HG03108 (cell line): ENCODE measurements around the gene CDYL.

ENCODE experiments used
- ATAC-seq: cut with Tn5 transposase; IDR thresholded peaks from one replicate; pipeline ENCODE4 v1.9.1; 2021; ENCODE audit warnings: moderate library complexity; ENCODE audit not compliant: unreplicated experiment

CDYL gene

DNA sequence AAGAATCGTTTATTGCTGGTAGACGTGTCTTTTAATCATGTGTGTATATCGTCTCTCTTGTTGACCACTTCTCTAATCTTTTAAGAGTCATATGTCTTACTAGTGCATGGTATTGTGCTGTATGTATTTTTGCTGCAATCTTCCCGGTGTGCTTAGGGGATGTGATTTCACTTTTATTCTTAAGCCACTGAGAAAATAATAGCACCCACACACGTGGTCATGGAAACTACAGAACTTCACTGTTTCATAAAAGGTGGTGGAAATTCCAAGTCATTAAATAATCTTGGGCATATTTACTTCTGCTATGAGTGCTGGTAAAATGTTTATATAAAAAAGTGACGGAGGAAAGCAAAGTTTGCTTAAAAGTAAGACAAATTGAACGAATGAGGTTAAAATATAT lies 3.0 kb upstream of the CDYL start:
- ATAC-seq = no peak

DNA sequence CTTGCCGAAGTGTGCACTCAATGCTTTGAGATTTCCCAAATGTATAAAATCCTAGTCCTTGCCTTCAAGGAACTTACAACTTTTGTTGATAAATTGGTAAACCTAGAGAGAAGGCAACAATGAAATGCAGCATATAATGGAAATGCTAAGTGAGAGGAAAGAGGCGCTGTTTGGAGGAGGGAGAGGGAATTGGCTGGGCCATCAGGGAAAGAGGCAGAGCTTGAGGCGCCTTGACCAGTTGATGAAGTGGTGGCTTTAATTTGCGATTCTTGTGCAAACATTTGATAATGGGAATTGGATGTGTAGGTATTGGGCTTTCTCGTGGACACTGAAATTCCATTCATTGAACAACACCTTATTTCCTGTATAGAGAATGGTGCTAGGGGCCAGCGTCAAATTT lies 1.9 kb upstream of the CDYL start:
- ATAC-seq = no peak

DNA sequence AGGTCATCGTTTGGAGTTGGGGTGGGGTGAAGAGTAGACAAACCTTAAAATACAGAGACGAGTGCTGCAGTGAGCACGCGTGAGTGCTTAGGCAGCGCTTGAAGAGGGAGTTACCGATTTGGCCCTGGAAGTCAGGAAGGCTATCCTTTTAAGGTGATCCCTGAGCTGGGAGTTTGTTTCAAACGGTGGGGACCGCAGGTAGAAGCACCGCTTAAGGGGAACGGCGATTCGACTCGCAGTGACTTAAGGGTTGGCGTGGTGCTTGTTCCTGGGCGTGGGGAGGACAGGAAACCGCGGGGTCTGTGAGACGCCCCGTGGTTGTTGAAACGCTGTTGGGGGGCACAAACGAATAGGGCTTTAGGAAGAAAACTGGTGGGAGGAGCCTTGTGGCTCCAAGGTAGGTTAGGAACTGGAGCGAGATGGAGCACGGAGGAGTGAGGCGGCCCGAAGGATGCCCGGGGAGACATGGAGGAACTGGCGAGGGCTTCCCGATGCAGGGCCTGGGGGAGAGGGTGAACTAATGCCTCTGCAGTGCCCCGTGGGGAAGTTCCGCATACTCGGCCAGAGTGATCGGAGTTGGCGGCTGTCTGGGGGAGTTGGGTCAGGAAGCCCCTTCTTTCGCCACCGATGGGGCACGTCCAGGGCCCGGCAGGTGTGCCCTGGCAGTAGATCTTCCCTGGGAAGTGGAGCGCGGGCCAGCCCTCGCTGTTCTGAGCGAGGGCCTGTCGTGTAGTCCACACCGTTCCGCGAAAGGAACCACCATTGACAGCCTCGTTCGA lies 1.3 kb upstream of the CDYL start:
- ATAC-seq = no peak

DNA sequence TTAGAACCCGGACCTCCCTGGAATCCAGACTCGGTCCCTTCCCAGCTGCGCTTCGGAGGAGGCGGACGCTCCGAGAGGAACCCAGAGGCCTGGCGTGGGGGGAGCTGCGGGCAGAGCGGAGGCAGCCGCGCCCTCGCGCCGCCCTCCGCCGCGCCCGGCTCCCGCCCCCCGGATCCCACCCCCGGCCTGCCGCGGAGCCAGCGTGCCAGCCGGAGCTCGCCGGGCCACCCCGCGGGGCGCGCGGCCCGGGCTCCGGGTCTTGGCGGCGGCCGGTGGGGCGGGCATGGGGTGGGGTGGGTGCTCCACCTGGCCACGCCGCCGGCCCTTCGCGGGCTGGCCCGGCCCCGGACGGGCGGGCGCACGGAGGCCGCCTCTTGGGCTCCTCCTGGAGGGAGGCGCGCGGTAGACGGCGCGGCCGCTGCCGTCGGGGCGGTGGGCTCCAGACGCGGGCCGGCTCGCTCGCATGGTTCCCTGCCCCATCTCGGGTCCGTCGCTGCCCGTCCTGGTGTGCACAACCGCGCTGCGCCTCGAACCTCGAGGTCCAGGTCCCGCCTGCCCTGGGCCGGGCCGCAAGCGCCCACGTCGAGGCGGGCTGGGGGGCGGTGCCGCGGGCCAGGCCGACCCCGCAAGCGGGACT lies 592 bp upstream of the CDYL start:
- ATAC-seq = peak; percentile 42

DNA sequence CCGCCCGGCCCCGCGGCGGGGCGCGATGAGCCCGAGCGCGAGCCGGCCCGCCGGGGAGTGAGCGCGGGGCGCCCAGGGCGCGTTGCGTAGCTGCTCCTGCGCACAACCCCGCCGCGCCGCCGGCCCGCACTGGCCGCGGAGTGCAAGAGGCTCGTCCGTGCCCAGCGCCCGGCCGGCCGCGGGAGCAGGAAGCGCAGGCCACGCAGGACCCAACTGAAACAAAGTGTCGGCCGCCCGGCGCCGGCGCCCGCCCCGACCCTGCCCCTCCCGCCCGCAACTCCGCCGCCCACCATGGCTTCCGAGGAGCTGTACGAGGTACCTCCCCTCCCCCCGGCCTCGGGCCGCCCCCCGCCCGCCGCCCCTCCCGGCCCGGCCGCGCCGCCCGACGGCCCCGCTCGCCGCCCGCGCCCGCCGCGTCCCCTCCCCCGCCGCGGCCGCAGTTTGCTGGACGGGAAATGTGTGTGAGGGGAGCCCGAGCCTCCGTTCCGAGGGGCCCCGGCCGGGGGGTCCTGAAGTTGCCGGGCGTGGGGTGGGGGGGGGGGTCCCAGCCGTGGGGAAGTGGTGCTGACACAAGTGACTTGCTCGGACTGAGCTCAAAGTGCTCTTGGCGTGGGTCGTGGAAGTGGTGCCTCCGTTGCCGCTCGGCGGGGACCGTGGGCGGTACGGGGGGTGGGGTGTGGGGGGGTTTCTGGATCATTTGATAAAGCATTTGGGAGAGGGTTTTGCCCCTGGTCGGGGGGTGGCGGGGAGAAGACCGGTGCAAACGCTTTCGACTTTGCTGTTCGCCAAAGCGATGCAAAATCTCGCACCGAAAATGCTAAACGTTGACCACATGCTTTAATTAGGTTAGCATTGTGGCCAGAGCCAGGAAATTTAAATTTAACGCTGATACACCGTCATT lies 539 bp downstream of the CDYL start:
- peak; percentile 13 for ATAC-seq

DNA sequence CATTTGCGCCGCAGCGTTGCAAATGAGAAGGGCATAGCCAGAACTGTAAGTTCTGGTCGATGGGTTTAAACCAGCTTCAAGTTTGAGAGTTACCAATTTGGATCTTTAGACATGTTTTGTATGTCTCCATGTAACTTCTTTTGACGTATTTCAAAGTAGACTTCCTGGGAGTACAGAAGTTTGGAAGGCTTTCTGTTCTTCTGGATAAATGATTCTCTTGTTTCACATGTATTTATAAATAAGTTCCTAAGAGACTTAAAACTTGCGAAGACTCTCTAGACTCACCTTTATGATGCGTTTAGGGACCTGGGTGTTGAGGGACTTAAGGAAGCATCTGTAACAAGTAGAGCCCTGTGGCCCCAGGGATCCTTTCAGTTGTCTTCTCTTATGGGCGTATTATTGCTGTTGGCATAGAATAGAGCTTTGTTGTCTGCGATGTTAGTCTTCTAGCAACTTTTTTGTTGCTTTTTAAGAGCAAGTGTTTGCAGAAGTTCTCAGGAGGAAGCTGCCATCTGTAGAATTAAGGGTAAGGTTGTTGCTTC lies 1.3 kb downstream of the CDYL start:
- no peak for ATAC-seq

DNA sequence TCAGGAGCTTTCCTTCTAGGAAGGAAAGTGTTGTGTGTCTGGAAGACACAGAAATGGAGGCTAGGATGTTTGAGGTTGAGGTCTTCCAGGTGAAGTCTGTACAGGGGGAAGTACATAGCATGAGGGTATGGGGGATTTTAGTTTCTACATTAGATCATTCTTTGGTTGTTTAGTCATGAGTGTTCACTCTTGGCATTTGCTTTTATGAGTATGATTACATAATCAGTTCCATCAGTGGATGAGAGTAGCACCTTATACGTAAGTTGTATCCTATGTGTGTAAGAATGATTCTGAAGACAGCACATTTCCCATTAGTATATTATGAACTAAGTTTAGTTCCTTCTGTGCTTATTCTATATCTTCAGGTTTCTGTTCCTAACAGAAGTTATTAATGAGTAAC lies 1.9 kb downstream of the CDYL start:
- no peak for ATAC-seq

DNA sequence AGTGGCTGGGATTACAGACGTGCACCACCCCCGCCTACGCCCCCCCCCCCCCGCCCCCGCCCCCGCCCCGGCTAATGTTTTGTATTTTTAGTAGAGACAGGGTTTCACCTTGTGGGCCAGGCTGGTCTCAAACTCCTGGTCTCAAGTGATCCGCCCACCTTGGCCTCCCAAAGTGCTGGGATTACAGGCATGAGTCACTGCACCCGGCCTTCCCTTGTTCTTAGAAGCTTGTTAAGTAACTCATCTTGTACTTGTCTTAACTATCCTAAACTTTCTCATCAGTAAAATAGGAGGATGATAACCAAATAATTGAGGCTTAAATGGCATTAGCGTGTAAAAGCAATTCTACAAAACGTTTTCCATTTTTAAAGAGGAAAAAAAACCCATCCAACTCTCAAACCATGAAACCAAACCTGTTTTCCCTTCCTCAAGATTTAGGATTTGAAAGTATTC lies 4.2 kb downstream of the CDYL start:
- ATAC-seq = no peak

DNA sequence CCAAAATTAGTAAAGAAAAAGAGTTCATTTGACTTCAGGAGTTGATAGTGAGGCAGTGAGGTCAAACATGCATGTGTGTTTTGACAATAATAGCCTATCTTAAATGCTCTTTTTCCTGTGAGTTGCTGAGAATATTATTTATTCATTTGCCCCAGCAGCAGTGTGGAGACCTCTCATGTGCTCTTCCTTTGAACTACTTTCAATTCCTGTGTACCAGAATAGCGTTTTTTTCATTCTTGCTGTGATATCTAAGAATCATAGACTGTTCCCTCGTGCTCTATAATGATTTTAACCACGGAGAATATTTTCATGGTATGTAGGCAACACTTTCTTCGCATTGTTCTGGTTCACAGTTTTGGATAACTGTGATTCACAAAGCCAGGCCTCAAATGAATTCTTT lies 5.2 kb downstream of the CDYL start:
- peak; percentile 31 for ATAC-seq

DNA sequence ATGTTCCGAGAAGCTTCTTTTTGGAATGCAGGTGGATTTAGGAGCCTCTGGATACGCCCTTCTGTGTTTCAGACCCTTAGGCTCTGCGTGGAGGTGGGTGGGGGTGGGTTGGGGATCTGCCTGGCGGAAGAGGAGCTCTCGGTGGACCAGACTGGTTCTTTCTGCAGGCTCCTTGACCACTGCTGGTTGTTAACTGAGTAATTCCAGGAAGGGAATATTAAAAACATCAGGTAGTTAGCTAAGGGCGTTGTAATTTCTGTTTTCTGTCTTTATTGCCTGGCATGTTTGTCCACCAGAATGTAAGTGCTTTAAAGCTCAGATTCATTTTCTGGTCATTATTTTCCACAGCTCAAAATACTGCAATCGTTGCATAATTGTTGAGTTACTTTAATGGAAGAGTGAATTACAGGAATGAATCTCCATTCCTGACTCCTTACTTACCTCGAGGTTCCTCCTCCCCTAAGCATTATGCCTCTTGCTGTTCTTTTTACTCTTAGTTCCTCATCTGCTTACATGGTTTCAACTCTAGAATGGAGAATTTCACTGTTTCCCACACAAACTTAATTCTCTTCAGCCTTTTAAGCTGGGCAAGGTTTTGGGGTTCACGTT lies 5.9 kb downstream of the CDYL start:
- ATAC-seq = no peak

DNA sequence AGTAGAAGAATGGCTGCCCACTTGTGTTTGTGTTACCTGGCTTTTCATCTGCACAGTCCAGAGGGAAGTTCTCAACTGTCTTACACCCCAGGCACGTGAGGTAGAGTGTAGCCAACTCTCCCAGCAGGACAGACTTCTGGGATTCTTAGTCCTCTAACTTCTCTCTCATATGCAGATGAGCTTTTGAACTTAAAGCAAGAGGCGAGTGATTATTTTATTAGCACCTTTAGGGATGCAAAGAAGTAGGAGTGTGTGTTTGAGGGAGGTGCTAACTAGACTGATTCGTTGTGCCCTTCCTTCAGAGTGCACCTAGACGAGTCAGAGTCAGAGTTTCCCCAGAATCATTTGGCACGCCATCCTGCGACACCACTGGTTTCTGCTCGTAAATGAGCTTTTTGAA lies 10.8 kb downstream of the CDYL start:
- no peak for ATAC-seq

DNA sequence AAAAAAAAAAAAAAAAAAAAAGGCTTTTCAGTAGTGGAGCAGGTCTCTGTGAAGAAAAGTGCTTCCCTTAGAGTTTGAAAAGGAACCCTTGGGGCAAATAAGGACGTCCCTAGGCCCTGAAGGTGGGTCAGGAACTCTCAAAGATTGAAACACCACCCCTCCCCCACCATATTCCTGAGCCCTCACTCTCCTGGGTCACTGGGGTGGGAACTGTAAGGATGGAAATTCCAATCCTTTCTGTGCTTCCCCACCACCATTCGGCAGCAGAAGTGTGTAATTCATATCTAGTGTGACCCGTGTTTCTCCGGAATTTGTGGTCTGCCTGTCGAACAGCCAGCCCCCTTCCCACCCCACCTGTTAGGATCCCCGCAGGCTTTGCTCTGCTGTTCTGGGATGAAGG lies 12.3 kb downstream of the CDYL start:
- ATAC-seq = no peak

DNA sequence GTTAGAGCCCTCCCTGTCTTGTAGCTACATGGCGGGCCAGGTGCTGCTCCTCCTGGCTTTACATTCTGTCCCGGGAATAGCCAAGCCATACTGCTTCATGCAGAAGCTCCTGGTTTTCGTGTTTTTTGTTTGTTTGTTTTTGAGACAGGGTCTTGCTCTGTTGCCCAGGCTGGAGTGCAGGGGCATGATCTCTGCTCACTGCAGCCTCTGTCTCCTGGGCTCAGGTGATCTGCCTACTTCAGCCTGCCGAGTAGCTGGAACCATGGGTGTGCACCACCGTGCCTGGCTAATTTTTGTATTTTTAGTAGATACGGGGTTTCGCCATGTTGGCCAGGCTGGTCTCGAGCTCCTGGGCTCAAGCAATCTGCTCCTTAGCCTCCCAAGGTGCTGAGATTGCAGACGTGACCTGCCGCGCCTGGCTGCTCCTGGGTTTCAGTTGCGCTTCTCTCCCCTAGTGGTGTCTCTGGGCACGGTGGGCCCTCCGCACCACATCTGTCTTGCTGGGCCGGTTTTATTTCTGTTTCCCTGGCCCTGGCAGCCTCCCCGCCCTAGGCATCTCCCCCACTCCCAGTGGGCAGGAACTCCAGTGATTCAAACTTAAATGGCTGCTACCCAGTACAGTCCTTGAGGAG lies 12.9 kb downstream of the CDYL start:
- ATAC-seq = peak; percentile 93

DNA sequence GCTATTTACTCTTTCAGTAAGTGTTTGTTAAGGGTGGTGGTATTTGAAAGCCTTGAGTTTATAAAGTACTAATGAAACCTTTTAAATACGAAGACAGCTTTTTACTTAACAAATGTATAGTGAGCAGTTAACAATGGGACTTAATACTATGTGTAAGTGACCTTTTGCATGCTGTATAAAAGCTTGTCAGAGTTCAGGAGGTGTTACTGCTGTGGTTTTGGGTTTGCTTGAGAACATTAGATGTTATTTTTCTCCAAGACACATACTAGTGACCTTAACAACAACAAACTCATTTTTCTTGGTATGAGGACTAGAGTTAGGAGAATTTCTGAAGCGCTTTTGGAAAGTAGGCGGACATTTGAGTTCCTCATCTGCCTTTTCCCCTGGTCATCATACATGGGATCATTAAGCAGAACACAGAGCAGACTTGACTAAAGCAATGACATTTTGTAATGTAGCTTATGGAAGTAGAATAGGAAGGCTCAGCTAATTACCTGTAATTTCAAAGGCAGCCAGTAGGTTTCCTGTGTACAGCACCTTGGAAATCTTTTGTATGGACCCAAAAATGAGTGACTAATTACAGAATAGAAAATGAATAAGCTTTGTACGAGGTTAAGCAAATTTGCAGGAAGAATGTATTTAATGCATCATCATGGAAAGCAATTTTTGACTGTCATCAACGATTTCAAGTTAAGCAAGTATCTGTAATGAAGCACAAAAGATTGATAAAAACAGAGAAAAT lies 14.1 kb downstream of the CDYL start:
- no peak for ATAC-seq

DNA sequence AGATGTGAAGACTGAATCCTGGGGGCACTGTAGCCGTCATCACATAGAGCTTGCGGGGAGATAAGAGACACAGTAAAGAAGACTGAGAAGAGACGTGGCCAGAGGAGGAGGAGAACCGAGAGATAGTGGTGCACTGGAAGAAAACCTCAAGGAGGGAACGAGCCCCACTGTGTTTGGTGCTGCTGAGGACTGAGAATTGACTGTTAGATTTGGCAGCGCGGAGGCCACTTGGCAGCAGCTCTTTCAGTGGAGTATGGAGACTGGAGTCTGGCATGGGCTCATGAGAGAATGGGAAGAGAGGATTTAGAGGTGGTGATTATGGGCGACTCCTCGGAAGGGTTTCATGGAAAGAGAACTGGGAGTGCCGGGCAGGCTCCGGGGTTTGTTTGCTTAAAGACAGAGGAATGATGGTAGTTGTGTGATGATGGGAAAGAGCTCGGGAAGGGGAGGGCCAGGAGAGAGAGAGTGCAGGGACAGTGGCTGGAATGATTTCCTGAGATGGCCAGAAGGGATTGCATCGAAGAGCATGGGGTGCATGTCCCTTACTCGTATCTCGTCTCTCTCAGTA lies 18.0 kb downstream of the CDYL start:
- no peak for ATAC-seq

DNA sequence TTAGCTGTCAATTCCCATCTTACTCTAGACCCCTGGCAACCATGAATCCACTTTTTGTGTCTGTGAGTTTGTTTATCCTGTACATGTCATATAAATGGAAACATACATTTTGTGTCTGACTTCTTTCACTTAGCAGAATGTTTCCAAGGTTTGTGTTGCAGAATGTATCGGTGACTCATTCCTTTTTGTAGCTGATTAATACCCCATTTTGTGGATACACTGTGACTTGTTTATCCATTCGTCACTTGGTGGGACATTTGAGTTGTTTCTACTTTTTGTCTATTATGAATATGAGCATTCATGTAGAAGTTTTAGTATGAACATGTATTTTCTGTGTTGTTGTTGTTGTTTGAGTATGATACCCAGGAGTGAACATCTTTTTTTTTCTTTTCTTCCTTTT lies 21.4 kb downstream of the CDYL start:
- no peak for ATAC-seq

DNA sequence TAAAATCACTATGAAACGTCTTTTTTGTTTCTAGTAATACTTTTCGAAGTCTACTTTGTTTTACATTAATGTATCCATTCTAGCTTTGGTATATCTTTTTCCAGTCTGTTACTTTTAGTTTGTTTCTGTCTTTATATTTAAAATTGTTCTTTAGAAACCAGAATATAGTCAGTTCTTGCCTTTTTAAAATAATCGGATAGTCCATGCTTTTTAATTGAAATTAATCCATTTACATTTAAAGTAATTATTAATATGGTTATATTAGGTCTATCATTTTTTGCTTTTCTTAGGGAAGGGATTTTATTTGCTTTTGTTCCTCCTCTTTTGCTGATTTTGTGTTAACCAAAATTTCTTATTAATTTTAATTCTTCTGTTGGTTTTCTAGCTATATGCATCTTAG lies 23.7 kb downstream of the CDYL start:
- no peak for ATAC-seq

DNA sequence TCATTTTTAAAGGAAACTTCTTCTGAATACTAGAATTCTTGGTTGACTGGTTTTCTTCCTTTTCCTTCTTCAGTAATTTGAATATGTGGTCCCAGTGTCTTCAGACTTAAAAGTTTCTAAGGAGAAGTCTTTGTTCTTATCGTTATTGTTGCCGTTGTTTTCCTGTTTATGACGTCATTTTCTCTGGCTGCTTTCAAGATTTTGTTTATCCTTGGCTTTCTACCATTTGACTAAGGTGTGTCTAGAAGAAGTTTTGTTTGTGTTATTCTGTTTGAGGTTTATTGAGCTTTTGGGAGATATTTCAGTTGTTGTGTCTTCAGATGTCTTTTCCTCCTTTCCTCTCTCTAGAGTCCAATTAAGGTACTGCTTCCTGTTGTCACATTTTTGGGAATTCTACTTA lies 24.5 kb downstream of the CDYL start:
- no peak for ATAC-seq

DNA sequence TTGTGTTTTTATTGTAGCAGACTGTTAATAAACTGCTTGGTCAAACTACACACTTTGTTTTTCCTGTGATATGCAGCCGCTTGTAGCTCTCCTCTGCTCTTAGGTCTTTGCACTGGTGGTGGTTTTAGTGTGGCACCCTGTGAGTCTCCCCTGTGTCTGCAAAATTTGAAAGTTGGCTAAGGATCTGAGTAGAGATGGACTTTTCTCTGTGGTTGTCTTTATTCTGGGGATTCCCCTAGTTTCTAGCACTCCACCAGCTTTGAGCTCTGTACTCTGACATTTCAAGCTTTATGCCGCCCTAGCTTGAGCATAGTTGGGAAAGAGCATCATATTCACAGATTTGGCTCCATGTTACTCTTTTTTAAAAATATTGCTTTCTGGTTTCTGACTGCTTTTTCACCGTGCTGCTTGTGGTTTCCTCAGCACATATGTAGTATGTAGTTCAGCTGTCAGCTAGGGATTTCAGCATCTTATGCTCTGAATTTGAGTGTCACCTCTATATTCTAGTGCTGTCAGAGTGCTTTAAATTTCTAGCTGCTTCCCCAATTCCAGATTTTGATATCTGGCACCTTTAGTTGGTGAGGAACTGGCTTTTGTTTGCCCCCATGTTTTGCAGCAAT lies 25.4 kb downstream of the CDYL start:
- peak; percentile 55 for ATAC-seq
